IMR-90 (cell line): ENCODE data around the gene RPS6KA5.

Source experiments
- CEBPB ChIP-seq: IDR thresholded peaks from 2 replicates; pipeline ENCODE4 v1.6.1; 2012; ENCODE audit warnings: low read depth, low read length, improper control_type of control experiment
- CHD1 ChIP-seq: IDR thresholded peaks from 2 replicates; pipeline ENCODE4 v1.6.1; 2012; ENCODE audit warnings: low read depth, low read length, improper control_type of control experiment
- FOS ChIP-seq: fragments of 150-350 bp; IDR thresholded peaks from 2 replicates; pipeline ENCODE4 v1.6.1; 2016; ENCODE audit warnings: low read depth, low read length
- MAZ ChIP-seq: IDR thresholded peaks from 2 replicates; pipeline ENCODE4 v1.6.1; 2012; ENCODE audit warnings: low read depth, mild to moderate bottlenecking, low read length, improper control_type of control experiment, moderate library complexity, borderline replicate concordance
- MXI1 ChIP-seq: IDR thresholded peaks from 2 replicates; pipeline ENCODE4 v1.6.1; 2012; ENCODE audit warnings: low read depth, mild to moderate bottlenecking, low read length, moderate library complexity, borderline replicate concordance
- POLR2A ChIP-seq: IDR thresholded peaks from 2 replicates; pipeline ENCODE4 v1.6.1; 2012; ENCODE audit warnings: mild to moderate bottlenecking, low read depth, low read length
- RAD21 ChIP-seq: IDR thresholded peaks from 2 replicates; pipeline ENCODE4 v1.6.1; 2012; ENCODE audit warnings: low read length, improper control_type of control experiment
- RCOR1 ChIP-seq: IDR thresholded peaks from 2 replicates; pipeline ENCODE4 v1.6.1; 2012; ENCODE audit warnings: mild to moderate bottlenecking, low read length, improper control_type of control experiment; ENCODE audit not compliant: insufficient replicate concordance
- SMC3 ChIP-seq: fragments of 150-350 bp; IDR thresholded peaks from 2 replicates; pipeline ENCODE4 v1.6.1; 2016; ENCODE audit warnings: low read depth, mild to moderate bottlenecking, antibody characterized with exemption, low read length, moderate library complexity
- TF ChIP-seq, protein P1 (sequence below): conservative IDR thresholded peaks from 2 replicates; pipeline ENCODE4 v1.5.1; 2012; ENCODE audit warnings: mild to moderate bottlenecking, low read depth, low read length, improper control_type of control experiment
- TF ChIP-seq, protein P2 (sequence below): fragments of 150-350 bp; IDR thresholded peaks from 2 replicates; pipeline ENCODE4 v1.6.1; 2017; ENCODE audit warnings: mild to moderate bottlenecking, antibody characterized with exemption, low read length, low read depth
- TF ChIP-seq, protein P3 (sequence below): fragments of 150-350 bp; IDR thresholded peaks from 2 replicates; pipeline ENCODE4 v1.6.1; 2016; ENCODE audit warnings: low read depth, mild to moderate bottlenecking, low read length, moderate library complexity, borderline replicate concordance

DNA sequence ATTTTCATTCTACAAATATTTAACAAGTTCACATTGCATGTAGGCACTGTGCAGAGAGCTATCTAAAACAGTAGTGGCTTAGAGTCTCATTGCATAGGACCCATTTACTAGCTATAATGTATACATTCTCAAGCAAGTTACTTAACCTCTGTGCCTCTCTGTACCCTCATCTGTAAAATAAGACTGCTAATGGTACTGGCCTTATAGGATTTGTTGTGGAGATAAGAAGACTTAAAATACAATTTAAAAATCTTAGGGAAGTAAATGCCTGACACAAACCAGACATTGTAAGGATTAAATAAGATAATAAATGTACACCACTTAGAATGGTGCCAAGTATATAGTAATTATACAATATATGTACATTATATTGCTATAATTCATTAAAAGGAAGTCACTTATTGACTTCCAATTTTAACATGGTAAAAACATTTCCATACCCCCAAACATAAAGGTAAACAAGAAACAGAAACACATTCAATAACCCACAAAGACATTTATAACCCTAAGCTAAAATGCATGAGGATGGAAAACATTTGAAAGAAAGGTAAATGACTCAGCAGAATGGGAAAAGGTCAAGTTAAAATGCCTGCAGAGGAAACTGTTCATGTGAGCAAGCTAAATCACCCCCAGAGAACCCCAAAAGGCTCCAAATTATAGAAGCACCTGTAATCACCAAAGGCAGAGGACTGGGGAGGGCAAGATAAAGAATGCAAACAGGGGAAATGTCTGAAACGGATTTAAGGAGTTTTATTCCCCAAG lies 30.8 kb downstream of the RPS6KA5 start:
- TF ChIP-seq SMC3 (no peak), MXI1 (no peak), CEBPB (no peak), POLR2A (no peak), RCOR1 (no peak), FOS (no peak), CHD1 (no peak), RAD21 (no peak), MAZ (no peak)
- TF ChIP-seq, protein P1, sequence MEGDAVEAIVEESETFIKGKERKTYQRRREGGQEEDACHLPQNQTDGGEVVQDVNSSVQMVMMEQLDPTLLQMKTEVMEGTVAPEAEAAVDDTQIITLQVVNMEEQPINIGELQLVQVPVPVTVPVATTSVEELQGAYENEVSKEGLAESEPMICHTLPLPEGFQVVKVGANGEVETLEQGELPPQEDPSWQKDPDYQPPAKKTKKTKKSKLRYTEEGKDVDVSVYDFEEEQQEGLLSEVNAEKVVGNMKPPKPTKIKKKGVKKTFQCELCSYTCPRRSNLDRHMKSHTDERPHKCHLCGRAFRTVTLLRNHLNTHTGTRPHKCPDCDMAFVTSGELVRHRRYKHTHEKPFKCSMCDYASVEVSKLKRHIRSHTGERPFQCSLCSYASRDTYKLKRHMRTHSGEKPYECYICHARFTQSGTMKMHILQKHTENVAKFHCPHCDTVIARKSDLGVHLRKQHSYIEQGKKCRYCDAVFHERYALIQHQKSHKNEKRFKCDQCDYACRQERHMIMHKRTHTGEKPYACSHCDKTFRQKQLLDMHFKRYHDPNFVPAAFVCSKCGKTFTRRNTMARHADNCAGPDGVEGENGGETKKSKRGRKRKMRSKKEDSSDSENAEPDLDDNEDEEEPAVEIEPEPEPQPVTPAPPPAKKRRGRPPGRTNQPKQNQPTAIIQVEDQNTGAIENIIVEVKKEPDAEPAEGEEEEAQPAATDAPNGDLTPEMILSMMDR, result no peak
- TF ChIP-seq, protein P2, sequence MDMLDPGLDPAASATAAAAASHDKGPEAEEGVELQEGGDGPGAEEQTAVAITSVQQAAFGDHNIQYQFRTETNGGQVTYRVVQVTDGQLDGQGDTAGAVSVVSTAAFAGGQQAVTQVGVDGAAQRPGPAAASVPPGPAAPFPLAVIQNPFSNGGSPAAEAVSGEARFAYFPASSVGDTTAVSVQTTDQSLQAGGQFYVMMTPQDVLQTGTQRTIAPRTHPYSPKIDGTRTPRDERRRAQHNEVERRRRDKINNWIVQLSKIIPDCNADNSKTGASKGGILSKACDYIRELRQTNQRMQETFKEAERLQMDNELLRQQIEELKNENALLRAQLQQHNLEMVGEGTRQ, result no peak
- TF ChIP-seq, protein P3, sequence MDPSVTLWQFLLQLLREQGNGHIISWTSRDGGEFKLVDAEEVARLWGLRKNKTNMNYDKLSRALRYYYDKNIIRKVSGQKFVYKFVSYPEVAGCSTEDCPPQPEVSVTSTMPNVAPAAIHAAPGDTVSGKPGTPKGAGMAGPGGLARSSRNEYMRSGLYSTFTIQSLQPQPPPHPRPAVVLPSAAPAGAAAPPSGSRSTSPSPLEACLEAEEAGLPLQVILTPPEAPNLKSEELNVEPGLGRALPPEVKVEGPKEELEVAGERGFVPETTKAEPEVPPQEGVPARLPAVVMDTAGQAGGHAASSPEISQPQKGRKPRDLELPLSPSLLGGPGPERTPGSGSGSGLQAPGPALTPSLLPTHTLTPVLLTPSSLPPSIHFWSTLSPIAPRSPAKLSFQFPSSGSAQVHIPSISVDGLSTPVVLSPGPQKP, result no peak
